ENCODE data around the gene NR1H4.
A peak's percentile ranks its signal among the peaks of the same experiment; 100 is the strongest.
"Not testable (repeated sequence)": the region's sequence is repeated elsewhere in the genome, so short reads cannot be mapped to it uniquely, and the experiment has no call there.

Gene NR1H4

GRCh38 chr12:100573292-100574186 is 99.9 kb downstream of the NR1H4 start, which contains the start of gene GAS2L3:
Gene GAS2L3, plus strand, starts transcription at chr12:100573684. Its CDS starts 21,221 bp downstream, at chr12:100594905.
- DNase-seq = peak; percentile 62

DNA sequence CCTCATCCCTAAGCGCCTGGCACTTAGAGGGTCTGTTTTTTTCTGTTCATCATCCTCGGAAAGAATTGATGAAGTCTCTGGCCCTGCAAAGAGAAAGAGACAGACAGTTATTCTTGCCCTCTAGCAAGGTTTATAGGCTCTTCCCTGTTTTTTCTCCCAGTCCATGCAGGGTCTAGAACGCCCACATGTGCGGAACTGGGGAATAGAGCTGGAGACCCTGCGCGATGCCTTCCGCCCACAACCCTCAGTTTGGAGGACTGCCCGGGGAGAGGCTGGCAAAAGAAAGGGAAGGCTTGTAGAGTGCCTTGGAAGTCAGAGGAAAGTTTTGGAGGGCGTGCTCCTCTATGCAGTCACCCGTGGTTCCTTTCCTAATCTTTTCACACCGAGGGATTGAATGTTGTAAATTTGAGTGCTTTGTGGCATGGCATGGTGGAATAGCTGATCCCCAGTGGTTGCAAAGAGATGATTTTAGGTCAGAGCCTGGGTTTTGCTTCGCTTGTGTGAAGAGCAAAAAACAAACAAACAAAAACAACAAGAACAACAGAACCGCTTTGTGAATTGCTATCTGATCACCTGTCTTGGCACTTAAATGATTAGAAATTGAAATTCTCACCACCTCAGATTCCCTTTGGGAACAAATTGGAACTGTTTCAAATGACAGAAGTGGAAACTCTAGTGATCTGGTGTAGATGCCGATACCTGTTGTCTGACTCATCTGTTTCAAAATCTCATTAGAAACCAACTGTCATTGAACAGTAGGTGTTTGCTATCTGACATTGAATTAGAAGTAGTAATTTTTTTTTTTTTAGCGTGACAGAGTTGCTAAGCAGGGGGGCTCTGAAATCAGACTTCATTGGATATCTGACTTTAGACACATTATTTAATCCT is 100.8 kb downstream of the NR1H4 start:
- peak; percentile 13 for DNase-seq

DNA sequence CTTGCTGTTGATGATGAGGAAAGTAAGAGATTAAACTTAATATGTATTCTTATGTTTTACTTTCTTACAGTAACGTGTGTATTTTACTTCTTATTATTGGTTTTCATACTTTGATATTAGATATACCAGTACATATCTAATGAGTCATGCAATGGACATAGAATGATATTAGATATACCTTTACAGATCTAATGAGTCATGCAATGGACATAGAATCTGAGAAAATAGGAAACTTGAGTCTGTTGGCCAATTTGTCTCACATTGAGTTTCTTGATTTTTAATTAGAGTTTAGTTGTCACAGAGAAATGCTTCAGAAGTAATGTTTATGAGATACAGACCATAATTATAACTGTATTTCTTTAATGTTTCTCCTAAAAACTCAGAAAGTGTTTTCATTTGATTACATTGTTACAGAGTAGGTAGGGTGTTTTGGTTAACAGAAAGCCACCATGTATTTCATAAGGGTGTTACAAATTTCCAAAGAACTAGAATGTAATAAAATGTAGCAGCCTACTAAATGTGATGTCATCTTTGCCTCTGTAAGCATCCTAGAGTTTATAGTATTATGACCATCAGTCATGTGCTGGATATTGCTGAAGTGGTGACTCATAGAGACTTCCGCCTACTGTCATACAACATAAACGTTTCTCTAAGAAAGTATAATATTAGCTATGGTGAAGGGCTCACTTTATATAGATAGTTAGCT is 102.8 kb downstream of the NR1H4 start:
- no peak for DNase-seq

- DNase-seq = no peak
Observed at GRCh38 chr12:100578923-100579322, 105.3 kb downstream of the NR1H4 start.

DNA sequence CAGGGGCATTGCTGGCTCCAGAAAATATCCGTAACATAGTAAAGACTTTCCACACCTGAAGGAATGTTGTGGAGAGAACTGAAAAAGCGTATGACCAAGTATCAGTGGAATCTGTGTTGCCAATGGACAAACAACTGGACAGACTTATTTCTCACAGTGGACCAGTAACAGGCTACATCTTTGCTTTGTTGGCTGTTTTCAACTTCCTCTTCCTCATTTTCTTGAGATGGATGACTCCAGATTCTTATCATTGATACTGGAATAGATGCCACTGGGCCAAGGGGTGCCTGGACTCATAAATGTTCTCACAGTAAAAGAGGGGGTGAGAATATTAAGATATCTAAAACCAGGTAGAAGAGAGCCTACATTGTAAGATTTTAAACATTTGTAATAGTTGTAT is 106.2 kb downstream of the NR1H4 start:
- DNase-seq = no peak

DNA sequence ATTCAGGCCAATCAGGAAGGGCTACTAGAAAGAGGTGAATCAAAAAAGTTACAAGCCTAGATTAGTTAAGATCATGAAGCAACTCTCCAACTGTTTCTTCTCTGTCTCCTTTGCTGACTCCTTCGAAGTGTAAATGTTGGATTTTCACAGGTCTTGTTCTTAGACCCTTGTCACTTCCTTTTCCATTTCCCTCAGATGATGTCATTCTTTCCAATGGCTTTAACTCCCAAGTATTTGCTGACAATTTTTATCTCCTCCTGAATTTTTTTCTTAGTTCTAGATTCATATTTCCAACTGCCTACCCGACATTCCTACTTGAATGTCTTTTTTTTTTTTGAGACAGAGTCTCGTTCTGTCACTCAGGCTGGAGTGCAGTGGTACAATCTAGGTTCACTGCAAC is 110.6 kb downstream of the NR1H4 start:
- no peak for DNase-seq

DNA sequence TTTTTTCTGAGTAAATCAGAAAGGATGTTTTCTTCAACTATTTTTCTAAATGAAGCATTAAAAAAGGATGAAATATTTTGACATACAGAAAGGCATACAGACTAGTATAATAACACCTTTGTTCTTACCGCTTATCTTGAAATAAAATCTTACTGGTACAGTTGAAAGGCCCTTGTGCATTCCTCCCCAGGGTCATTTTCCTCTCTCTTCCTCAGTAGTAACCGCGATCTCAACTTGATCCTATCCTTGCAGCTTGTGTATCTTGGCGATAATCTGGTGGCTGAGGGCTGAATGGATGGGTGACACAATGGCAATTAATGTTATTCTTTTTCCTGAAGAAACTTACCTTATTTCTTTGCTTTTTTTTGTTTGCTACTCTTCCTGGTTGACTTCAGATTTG is 118.3 kb downstream of the NR1H4 start:
- no peak for DNase-seq

GRCh38 chr12:100593490-100593889 is 119.8 kb downstream of the NR1H4 start:
- DNase-seq = no peak

DNA sequence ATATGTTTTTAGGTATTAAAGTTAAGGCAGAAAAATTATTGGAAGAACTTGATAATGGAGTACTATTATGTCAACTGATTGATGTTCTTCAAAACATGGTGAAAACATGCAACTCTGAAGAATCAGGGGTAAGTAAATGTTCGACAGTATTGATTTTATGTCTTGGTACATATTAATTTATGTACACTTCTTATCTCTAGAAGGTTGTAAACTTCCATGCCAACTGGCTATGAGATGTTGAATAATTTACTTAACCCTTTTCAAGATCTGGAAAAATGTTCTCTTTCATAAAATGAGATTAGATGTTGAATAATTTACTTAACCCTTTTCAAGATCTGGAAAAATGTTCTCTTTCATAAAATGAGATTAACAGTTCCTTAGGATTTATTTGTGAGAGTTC is 128.0 kb downstream of the NR1H4 start:
- no peak for DNase-seq

GRCh38 chr12:100602997-100603396 is 129.3 kb downstream of the NR1H4 start:
- DNase-seq = not testable (repeated sequence)

- no peak for DNase-seq
Observed at GRCh38 chr12:100608776-100609175, 135.1 kb downstream of the NR1H4 start.

DNA sequence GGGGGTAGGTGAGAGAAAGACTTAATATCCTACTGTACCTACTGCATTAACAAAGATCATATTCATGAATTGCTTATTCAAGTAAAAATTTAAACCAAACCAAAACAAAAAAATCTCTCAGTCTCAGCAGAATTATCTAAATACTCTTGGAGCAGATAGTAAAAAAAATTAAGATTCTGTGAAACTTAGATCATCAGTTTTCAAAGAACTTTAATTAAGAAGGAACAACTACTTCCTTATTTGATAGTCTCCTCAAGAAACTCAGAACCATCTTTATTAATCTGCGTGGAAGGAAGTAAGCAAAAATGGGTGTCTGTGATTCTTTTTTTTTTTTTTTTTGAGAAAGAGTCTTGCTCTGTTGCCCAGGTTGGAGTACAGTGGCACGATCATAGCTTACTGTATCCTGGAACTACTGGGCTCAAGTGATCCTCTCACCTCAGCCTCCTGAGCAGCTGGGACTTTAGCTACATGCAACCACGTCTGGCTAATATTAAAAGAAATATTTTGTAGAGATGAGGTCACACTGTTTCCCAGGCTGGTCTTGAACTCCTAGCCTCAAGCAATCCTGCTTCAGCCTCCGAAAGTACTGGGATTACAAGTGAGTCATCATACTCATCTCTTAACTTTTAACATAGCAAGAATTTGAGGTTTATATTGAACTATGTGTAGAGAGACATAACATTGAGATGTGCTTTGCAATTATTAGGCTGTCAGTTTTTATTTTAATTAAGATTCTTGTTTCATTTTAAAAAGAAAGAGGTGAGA is 137.2 kb downstream of the NR1H4 start:
- DNase-seq = no peak

DNA sequence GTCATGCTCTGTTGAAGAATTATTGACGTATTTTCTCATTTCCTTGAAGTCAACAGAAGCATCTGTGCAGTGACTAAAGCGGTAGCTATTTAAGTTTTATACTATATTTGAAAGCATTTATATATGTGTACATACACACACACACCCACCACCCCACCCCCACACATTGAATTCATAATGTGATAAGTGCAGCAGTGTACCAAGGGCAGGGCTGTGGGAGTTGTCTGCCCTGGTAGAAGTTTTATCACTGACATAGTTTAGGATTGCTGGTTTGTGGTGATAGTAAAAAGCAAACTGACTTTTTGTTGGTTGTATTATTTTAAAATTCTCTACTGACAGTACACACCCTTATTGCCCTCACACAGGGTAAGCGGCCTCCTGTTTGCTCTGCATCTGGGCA is 138.9 kb downstream of the NR1H4 start:
- DNase-seq = no peak

Data from NCI-H2107 (cell line).